Loucy (cell line): Measurements from ENCODE around the gene RP2.

Source experiments
- CTCF ChIP-seq: fragments of 200-600 bp; sonication (generic); conservative IDR thresholded peaks from 2 replicates; pipeline ENCODE4 v1.5.1; 2014; ENCODE audit warnings: mild to moderate bottlenecking, antibody characterized with exemption, low read length
- EZH2phosphoT487 ChIP-seq: fragments of 200-600 bp; IDR thresholded peaks from 2 replicates; pipeline ENCODE4 v1.6.1; 2018; ENCODE audit warnings: antibody characterized with exemption, mild to moderate bottlenecking, moderate library complexity, borderline replicate concordance

- TF ChIP-seq CTCF (no peak), EZH2phosphoT487 (no peak)
Measured at GRCh38 chrX:46814966-46815365, 21.9 kb upstream of the RP2 start.
